HG03469 (cell line): ENCODE data around the gene NVL.

Source experiments
- ATAC-seq: cut with Tn5 transposase; IDR thresholded peaks from one replicate; pipeline ENCODE4 v1.9.1; 2021; ENCODE audit warnings: mild to moderate bottlenecking, moderate library complexity, moderate number of reproducible peaks; ENCODE audit not compliant: unreplicated experiment

Gene NVL

DNA sequence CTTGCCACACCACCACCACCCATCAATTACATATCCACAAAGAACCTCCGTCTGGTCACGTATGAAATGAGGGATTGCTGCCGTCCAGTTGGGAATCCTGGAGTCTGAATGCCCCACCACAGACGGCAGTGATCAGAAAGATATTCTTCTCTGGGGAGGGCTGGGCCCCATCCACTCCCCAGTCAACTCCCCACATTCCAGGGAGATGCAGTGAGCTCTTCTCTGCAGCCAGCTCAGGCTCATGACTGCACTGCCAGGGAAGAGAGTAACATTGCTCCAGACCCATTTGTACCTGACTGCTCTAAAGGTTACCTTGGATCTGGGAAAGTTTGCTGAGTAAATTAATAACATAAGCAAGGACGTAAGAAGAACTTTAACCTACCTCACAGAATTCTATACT is 128.6 kb downstream of the NVL start:
- no peak for ATAC-seq

DNA sequence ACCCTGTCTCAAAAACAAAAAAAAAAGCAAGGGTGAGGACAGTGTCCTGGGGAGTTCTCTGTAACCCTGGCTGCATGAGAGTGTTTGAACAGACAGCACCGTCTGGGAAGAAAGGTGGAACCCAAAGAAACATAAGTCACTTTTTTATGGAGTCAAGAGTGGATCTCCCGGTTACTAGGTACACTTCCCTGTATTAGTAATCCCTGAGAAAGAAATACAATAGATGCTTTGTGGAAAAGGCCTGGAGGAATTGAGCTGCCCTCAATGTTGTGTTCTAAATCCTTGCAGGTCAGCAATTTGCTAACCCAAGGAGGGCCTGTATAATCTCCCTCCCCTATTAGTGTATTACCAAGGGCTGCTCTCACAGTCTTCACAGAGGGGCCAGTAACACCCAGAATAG is 130.3 kb downstream of the NVL start:
- ATAC-seq: no peak

DNA sequence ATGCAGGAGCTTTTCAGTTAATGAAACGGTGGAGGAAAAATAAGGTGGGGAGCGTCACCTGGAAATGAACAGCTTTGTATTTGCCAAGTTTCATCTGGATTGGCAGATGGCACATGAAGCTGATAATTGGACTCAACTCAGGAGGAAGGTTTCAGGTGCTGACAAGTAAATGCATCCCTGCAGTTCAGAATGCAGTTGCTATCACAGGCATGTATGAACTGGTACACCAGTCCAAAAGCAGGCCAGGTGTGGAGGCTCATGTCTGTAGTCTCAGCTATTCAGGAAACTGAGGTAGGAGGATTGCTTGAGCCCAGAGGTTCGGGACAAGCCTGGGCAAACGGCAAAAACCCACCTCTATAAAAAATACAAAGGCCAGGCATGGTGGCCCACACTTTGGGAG is 131.4 kb downstream of the NVL start:
- ATAC-seq: no peak

DNA sequence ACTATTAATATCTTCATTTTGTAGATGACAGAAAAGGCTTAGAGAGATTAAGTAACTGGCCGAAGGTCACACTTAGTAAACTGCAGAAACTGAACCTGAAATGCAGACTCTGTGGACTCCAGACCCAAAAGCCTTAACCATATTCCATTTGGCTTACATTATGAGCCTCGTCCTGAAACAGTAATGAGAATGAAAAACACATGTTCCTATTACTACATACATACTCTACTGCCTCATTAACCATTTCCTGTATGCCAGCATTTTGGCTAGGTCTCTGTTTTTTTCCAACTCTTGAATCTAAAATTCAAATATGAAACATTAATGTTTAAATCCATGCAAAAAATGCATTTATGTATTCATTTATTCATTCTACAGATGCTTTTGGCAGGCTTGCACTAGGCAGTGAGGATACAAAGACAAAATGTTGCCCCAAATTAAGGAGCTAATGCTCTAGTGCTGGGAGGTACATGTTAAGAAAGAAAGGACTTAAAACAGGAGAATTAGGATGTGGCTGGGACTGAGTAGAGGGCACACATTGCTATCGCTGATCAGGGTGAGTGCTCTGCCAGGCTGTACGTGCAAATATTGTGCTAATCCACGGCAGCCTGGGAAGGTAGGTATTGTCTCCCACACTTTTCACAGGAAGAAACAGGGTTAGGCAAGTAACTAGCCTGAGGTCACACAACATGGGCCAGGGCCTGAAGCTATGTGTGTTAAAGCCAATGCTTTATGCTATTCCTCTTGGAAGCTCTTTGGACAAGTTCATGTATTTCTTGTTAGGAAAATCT is 133.0 kb downstream of the NVL start:
- ATAC-seq: no peak

DNA sequence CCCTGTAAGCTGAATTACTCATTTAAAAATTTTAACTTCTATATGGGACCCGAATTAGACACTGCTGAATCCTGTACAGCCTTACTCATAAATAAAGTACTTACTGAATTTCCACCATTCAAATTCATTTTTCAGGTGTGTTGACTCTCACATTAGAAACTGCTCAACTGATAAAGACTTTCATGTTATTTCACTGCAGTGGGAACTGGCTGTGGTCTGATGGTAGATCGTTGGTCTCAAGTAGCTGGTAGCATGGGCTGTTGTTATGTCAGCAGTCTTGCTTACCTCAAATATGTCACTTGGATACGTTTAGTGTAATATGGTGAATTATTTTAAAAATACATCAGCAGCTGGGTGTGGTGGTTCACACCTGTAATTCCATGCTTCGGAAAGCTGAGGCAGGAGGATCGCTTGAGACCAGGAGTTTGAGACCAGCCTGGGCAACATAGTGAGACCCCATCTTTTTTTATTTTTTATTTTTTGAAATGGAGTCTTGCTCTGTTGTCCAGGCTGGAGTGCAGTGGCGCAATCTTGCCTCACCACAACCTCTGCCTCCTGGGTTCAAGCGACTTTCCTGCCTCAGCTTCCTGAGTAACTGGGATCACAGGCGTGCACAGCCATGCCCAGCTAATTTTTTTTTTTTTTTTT is 136.5 kb downstream of the NVL start:
- ATAC-seq: no peak

DNA sequence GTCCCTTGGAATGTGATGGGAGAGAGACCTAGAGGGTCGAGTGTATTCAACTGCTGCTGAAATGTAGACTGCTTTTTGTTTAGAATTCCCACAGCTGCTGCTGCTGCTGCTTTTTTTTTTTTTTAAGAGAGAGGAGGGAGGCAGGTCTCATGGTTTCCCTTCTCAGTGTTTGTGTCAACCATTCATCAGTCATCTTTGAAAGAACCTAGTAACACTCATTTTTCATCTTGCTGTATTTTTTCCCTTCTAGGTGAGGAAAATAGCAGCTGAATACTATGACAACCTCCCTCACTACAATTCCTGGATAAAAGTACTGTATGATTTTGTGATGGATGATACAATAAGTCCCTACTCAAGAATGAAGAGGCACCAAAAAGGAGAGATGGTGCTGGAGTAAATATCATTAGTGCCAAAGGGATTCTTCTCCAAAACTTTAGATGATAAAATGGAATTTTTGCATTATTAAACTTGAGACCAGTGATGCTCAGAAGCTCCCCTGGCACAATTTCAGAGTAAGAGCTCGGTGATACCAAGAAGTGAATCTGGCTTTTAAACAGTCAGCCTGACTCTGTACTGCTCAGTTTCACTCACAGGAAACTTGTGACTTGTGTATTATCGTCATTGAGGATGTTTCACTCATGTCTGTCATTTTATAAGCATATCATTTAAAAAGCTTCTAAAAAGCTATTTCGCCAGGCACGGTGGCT is 137.7 kb downstream of the NVL start:
- ATAC-seq: no peak

DNA sequence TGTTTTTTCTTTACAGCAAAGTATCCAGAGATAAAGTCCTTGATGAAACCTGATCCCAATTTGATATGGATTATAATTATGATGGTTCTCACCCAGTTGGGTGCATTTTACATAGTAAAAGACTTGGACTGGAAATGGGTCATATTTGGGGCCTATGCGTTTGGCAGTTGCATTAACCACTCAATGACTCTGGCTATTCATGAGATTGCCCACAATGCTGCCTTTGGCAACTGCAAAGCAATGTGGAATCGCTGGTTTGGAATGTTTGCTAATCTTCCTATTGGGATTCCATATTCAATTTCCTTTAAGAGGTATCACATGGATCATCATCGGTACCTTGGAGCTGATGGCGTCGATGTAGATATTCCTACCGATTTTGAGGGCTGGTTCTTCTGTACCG is 140.4 kb downstream of the NVL start:
- no peak for ATAC-seq

DNA sequence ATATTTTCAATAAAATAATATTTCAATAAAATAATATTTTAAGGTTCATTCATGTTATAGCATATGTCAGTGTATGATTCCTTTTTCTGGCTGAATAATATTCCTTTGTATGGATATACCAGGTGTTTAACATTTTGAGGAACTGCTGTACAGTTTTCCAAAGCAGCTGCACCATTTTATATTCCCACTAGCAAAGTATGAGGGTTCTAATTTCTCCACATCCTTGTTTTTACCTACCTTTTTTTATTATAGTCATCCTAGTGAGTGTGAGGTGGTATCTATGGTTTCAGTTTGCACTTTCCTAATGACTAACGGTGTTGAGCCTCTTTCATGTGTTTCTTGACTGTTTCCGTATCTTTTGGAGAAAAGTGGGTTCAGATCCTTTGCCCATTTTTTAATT is 141.7 kb downstream of the NVL start:
- no peak for ATAC-seq

DNA sequence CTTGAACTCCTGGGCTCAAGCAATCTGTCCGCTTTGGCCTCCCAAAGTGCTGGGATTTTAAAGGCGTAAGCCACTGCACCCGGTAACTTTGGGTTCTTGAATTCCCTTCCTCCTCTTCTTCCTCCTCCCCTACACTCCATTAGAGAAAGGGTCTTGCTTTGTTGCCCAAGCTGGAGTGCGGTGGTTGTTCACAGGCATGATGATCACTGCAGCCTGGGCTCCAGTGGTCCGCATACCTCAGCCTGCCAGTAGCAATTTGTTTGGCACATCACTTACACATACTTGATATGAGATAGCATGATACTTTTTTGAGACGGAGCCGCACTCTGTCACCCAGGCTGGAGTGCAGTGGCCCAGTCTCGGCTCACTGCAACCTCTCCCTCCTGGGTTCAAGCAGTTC is 144.8 kb downstream of the NVL start:
- no peak for ATAC-seq

DNA sequence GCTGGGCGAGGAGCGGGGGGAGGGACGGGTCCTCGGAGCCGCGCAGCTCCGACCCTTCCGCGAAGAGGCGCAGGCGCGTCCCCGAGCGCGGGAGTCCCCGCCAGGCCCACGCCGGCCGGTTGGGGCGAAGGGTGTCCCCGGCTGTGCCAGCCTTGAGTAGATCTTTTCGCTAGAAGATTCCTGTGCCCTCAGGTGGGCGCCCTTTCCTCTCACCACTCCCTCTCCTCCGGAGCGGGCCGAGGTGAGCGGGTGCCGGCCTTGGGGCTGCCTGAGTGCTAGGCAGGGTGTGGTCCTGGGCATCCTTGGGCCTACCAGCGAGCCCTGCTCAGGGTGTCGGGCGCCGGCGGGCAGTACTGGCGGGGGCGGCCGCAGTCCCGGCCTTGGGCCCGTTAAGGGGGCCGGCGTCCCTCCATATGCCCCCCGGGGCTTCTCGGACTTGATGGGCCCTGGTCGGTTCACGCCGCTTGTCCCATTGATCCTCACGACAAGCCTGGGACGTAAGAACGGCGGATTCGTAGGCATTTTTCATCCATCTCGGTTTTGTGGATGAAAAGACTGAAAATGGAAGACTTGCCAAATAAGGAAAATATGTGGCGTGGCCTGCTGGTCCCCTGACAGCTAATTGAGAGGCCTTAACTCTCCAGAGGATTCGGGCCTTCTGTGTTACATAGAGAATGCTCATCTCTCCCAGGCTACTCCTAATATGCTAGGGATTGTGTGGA is 146.2 kb downstream of the NVL start:
- peak; percentile 34 for ATAC-seq

DNA sequence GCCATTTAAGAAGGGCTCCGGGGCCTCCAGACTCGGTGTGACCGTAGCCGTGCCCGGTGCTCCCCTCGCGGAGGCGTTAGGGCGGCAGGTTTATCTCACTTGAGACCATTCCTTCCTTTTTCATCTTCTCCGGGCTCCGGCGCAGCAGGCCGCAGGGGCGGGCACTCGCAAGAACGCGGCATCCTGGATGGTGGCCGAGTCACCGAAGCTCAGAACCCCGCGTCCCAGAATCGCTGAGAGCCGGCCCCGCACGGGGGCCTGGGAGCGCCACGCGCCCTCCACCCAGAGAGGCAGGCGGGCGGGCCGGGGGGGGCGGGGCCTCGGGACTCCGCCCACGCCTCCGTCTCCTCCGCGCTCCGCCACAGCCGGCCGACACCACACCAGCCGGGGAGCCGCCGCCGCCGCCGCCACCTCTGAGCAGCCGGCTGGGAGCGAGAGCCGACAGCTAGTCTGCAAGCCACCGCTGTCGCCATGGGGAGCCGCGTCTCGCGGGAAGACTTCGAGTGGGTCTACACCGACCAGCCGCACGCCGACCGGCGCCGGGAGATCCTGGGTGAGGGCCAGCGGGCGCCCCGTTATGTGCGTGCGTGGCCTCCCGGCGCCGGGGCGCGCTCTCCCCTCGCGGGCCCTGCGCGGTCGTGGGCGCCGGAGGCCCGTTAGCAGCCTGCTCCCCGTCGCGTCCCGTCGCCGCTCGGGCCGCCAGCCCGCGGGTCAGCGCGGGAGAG is 146.9 kb downstream of the NVL start, which contains the start of gene DEGS1:
TSS of gene DEGS1 (plus strand) at position 375 of the 725 bp plus-strand sequence. CDS start at position 472, 97 bp downstream.
- ATAC-seq: peak; percentile 34

DNA sequence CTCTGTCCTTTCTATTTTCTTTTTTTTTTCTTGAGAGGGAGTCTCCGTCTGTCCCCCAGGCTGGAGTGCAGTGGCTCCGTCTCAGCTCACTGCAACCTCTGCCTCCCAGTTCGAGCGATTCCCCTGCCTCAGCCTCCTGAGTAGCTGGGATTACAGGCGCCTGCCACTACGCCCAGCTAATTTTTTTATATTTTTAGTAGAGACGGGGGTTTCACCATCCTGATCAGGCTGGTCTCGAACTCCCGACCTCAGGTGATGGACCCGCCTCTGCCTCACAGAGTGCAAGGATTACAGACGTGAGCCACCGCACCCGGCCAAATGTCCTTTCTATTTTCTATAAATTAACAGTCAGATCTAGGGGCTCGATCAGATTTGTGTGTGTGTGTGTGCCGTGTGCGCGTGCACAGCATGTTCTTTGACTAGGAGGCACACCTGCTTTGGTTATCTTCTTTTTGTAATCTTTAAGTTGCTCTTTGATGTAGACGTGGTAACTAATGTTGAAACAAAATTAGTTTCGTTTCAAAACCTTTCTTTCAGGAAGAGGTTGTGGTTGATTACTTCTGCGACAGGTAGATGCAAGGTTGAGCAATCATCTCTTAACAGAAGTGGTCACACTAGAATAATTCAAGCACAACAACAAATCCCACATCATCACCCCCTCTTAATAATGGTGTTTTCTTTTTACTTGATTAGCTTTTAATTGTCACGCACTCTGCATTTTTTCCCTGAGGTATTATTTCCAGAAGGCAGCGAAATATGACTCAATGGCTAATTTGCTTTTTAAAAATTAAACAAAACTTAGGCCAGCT is 147.7 kb downstream of the NVL start:
- peak; percentile 47 for ATAC-seq

DNA sequence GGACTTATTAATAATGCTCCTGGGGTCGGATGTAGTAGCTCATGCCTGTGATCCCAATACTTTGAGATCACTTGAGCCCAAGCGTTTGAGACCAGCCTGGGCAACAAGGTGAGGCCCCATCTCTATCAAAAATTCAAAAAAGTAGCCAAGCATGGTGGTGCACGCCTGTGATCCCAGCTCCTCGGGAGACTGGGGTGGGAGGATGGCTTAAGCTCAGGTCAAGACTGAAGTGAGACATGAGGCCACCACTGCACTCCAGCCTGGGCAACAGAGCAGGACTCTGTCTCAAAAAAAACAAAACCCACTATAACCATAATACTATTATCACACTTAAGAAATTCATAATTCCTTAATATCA is 148.5 kb downstream of the NVL start:
- no peak for ATAC-seq

DNA sequence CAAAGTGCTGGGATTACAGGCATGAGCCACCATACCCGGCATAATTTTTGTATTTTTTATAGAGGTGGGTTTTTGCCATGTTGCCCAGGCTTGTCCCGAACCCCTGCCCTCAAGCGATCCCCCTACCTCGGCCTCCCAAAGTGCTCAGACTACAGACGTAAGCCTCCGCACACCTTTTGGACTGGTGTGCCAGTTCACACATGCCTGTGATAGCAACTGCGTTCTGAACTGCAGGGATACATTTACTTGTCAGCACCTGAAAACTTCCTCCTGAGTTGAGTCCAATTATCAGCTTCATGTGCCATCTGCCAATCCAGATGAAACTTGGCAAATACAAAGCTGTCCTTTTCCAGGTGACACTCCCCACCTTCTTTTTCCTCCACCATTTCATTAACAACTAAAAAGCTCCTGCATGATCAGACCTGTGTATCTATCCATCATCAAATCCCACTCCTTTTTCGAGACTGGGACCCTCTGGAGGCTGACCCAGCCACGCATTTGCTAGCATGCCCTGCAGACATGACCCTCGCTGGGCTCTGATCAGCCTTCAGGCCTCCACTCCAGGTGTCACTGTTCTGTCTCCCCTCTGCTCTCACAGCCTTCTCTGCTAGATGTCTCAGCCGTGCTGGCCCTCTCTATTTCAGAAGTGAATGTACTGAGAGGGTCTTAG is 149.1 kb downstream of the NVL start:
- ATAC-seq: no peak

DNA sequence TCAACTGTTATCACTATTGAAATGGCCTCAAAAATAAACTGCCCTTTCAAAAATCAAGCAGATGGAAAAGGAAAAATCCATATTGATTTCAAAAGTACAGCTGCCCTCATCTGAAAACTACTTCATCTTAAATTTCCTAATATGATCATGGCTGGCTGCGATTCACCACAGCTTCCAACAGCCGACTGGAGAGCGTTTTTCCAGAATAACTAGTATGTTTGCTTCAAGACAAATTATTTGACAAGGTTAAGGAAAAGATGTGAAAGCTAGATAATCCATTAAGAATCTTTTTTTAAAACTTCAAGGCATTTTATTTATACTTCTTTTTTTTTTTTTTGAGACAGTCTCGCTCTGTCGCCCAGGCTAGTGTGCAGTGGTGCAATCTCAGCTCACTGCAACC is 151.1 kb downstream of the NVL start:
- ATAC-seq: no peak

DNA sequence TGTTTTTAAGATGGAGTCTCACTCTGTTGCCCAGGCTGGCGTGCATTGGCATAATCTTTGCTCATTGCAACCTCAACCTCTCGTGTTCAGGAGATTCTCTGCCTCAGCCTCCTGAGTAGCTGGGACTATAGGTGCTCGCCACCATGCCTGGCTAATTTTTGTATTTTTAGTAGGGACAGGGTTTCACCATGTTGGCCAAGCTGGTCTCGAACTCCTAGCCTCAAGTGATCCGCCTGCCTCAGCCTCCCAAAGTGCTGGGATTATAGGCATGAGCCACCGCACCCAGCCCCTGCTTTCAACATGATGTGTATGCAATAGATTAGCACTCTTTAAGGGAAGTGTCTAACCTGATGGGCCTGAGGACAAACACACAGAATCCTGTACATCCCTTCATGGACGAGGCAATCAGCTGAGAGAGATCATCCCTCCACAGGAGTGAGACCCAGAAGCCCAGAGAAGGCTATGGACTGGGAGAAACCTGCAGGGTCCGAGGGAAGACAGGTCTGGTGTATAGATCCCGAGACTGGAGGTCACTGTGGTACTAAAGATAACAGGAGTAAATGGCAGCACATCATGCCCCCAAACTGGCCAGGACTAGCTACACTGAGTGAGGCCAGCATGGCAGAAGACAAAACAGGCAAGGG is 152.5 kb downstream of the NVL start:
- no peak for ATAC-seq
